ENCODE measurements around the gene KRT38. TPM values are rescaled to one million over a fixed set of nuclear protein-coding genes. Genes with fewer than 3 reads are reported as not detected.

The KRT38 gene
- total RNA-seq, 1 donor from 2014 or later = not detected

- intact Hi-C loops (cut with DNase I) = no loop called here
- TF ChIP-seq, protein P1, sequence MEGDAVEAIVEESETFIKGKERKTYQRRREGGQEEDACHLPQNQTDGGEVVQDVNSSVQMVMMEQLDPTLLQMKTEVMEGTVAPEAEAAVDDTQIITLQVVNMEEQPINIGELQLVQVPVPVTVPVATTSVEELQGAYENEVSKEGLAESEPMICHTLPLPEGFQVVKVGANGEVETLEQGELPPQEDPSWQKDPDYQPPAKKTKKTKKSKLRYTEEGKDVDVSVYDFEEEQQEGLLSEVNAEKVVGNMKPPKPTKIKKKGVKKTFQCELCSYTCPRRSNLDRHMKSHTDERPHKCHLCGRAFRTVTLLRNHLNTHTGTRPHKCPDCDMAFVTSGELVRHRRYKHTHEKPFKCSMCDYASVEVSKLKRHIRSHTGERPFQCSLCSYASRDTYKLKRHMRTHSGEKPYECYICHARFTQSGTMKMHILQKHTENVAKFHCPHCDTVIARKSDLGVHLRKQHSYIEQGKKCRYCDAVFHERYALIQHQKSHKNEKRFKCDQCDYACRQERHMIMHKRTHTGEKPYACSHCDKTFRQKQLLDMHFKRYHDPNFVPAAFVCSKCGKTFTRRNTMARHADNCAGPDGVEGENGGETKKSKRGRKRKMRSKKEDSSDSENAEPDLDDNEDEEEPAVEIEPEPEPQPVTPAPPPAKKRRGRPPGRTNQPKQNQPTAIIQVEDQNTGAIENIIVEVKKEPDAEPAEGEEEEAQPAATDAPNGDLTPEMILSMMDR (IDR thresholded peaks at IDR 0.05) = no peak
- H3K27me3 ChIP-seq (ENCODE audit: low read depth) = no peaks in the 10 kb centered on the region
- H3K4me1 ChIP-seq = peaks cover 12% of the 10 kb centered on the region
- no peak for DNase-seq
- H3K27ac ChIP-seq = no peak overlapping the region
- peaks cover 4% of the 10 kb centered on the region for H3K9me3 ChIP-seq
- ATAC-seq = no peak
- H3K4me3 ChIP-seq = no peak overlapping the region
- H3K36me3 ChIP-seq = no peaks in the 10 kb centered on the region
Measured at GRCh38 chr17:41467561-41467960, 26.8 kb upstream of the KRT38 start.

DNA sequence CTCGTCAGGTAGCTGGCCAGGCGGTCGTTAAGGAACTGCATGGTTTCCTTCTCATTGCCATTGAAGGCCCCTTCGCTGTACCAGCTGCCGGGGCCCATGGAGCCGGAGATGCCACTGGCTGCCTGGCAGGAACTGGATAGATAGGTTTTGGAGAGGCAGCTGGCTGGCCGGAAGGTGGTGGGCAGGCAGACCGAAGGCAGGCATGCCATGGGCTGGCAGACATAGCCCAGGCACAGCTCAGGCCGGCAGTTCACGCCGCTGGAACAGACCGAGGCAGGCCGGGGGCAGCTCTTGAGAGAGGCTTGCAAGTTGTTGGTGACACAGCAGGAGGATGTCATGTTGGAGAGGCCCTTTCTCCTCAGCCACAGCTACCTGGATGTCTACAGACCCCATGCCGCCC is 26.2 kb upstream of the KRT38 start, which contains the start of gene KRT32:
KRT32 (minus strand) TSS at position 399 of the 400 bp plus-strand sequence; CDS start at position 338, 61 bp downstream.
- intact Hi-C loops (cut with DNase I) = no loop called here
- Histone ChIP-seq H3K27me3 (ENCODE audit: low read depth) (no peaks in the 10 kb centered on the region), H3K27ac (no peak within 1 kb of the TSS), H3K9me3 (peaks cover 4% of the 10 kb centered on the region), H3K4me1 (peaks cover 12% of the 10 kb centered on the region), H3K36me3 (no peaks in the 10 kb centered on the region), H3K4me3 (no peak within 1 kb of the TSS)
- ATAC-seq = no peak
- TF ChIP-seq, protein P1 (IDR thresholded peaks at IDR 0.05) = no peak
- DNase-seq = no peak

- intact Hi-C loops (cut with DNase I) = no loop called here
- peak; percentile 67 for DNase-seq
- Histone ChIP-seq H3K9me3 (peaks cover 4% of the 10 kb centered on the region), H3K36me3 (no peaks in the 10 kb centered on the region), H3K27ac (no peak overlapping the region), H3K4me1 (peaks cover 12% of the 10 kb centered on the region), H3K27me3 (ENCODE audit: low read depth) (no peaks in the 10 kb centered on the region), H3K4me3 (no peak overlapping the region)
- TF ChIP-seq, protein P1 (IDR thresholded peaks at IDR 0.05) = no peak
- peak; percentile 92 to 96 for ATAC-seq
Measured at GRCh38 chr17:41464682-41465081, 23.9 kb upstream of the KRT38 start.

DNA sequence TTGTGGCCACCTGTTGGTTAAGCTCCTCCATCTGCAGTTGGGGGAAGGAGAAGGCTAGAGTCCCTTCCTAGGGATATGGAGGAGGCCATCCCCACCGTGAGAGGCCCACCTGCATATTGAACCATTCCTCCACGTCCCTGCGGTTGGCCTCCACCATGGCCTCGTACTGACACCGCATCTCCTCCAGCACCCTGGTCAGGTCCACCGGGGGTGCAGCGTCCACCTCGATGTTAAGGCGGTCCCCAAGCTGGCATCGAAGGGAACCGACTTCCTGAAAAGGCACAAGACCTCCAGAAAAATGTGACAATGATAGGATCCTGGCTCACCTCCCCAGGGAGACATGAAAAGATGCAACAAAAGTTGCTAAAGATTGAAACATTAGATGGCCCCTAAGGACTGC is 23.4 kb upstream of the KRT38 start:
- ATAC-seq (no peak), DNase-seq (no peak)
- H3K4me1 ChIP-seq = peaks cover 12% of the 10 kb centered on the region
- H3K27me3 ChIP-seq (ENCODE audit: low read depth) = no peaks in the 10 kb centered on the region
- peaks cover 4% of the 10 kb centered on the region for H3K9me3 ChIP-seq
- H3K4me3 ChIP-seq = no peak overlapping the region
- H3K36me3 ChIP-seq = no peaks in the 10 kb centered on the region
- TF ChIP-seq, protein P1 (IDR thresholded peaks at IDR 0.05) = no peak
- intact Hi-C loops (cut with DNase I) = no loop called here
- no peak overlapping the region for H3K27ac ChIP-seq

GRCh38 chr17:41463746-41464145 is 23.0 kb upstream of the KRT38 start:
- ATAC-seq = no peak
- H3K4me1 ChIP-seq = peaks cover 12% of the 10 kb centered on the region

More at GRCh38 chr17:41463746-41464145, 23.0 kb upstream of the KRT38 start:
- DNase-seq = no peak
- Histone ChIP-seq H3K36me3 (no peaks in the 10 kb centered on the region), H3K4me3 (no peak overlapping the region), H3K27me3 (ENCODE audit: low read depth) (no peaks in the 10 kb centered on the region), H3K9me3 (peaks cover 4% of the 10 kb centered on the region), H3K27ac (no peak overlapping the region)
- intact Hi-C loops (cut with DNase I) = no loop called here
- TF ChIP-seq, protein P1 (IDR thresholded peaks at IDR 0.05) = no peak
